Hypothalamus (tissue), 51 donors: Measurements from ENCODE around the gene JPH3.
A peak's percentile ranks its signal among the peaks of the same experiment; 100 is the strongest.
"Not testable (repeated sequence)": the region's sequence is repeated elsewhere in the genome, so short reads cannot be mapped to it uniquely, and the experiment has no call there.

Experiments
- DNase-seq, 51 donors: peaks; one replicate each; lab custom pipeline; 2025; lab: John Stamatoyannopoulos, UW

Gene JPH3

DNA sequence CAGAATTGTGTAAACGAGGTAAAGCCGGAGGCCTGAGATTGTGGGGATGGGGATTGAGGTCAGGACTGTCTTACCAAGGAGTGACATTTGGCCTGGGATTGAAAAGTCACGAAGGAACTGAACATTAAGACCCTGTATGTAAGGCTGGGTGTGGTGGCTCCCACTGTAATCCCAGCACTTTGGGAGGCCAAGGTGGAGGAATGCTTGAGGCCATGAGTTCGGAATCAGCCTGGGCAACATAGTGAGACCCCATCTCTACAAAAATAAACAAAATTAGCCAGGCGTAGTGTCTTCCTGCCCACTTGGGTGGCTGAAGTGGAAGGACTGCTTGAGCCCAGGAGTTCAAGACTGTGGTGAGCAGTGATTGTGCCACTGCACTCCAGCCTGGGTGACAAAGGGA is 75.5 kb downstream of the JPH3 start:
- DNase-seq: no peak

DNA sequence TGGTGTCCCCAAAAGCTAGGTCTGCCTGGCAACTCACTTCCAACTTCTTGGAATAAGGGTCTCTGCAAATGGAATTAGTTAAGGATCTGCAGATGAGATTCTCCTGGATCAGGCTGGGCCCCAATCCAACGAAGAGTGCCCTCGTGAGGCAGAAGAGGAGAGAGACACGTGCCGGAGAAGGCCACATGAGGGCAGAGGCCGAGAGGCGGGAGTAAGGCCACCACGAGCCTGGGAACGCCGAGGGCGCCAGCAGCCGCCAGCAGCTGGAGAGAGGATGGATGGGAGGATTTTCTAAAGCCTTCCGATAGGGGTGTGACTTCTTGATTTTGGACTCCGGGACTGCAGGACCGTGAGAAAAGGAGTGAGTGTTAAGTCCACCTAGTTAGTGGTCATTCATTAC is 76.3 kb downstream of the JPH3 start:
- DNase-seq: no peak

DNA sequence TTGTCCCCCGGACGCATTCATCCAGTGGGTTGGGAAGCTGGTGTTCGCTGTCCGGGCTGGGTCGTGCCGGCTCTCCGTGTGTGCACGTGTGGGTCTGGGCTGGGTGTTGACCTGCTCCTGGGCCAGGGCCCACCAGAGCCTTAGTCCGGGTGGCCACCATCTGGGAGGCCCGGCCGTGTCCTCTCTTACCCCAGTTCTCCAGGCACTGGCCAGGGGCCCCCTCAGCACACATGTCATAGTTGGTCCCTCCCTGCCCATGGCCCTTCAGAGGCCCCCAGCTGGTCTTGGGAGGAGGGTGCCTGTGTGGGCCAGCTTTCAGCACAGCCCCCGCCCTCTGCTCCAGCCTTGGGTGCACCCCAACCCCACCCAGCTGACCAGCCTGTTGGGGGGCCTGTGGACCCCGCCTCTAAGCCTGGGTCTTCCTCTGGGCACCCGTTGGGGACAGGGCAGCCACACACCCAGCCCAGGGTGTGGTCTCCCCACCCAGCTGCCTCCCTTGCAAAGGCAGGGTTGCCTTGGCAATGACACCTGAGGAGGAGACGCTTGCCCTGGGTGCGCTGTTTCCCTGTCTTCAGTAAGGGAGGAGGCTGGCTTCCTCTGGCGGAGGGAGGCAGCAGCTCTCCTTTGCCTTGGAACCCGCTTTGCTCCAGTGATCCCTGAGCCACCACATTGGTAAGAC is 77.4 kb downstream of the JPH3 start:
- DNase-seq: no peak

DNA sequence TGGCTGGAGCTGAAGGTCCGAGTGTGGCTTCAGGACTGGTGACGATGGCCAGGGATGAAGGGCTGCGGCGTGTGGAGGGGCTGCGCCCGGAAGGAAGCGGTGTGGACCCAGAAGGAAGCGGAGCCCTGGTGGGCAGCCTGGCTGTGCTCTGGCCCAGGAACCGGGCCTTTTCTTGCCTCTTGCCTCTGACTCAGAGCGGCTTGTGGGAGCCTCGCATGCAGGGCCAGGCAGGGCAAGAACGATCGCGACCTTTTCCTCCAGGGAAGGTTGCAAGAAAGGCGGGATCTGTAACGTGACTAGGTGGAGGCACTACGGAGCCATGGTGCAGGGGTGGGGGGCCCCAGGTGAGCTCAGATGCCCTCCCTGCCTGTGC is 78.0 kb downstream of the JPH3 start:
- no peak for DNase-seq

DNA sequence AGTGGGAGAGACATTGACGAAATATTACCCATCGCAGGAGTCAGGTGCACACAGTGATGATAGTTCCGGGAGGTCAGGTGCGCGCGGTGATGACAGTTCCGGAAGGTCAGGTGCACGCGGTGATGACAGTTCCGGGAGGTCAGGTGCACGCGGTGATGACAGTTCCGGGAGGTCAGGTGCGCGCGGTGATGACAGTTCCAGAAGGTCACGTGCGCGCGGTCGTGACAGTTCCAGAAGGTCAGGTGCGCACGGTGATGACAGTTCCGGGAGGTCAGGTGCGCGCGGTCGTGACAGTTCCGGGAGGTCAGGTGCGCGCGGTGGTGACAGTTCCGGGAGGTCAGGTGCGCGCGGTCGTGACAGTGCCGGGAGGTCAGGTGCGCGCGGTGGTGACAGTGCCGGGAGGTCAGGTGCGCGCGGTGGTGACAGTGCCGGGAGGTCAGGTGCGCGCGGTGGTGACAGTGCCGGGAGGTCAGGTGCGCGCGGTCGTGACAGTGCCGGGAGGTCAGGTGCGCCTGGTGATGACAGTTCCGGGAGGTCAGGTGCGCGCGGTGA is 78.8 kb downstream of the JPH3 start:
- DNase-seq: not testable (repeated sequence)

DNA sequence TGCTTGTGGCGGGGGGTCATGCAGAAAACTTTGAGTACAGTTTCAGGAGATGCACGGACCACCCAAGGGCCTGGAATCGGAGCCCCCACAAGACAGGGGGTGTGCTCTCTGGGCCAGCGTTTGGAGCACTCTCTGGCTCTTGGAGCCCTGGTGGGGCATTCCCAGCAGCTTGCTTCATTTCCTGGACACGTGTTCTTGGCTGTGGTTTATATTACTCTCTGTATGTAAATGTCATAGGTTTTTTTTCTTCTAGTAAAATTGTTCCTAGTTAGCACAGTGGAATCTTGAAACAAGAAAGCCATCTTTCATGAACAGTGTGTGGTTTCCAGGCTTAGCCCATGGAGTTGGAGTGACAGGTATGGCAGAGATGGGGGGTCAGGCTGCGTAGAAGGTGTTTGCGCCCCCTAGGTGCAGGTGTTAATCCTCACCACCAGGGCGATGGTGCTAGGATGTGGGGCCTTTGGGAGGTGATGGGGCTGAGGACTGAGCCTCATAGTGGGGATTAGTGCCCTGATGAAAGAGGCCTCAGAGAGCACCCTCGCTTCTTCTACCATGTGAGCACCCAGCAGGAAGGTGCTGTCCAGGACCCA is 79.8 kb downstream of the JPH3 start:
- no peak for DNase-seq

DNA sequence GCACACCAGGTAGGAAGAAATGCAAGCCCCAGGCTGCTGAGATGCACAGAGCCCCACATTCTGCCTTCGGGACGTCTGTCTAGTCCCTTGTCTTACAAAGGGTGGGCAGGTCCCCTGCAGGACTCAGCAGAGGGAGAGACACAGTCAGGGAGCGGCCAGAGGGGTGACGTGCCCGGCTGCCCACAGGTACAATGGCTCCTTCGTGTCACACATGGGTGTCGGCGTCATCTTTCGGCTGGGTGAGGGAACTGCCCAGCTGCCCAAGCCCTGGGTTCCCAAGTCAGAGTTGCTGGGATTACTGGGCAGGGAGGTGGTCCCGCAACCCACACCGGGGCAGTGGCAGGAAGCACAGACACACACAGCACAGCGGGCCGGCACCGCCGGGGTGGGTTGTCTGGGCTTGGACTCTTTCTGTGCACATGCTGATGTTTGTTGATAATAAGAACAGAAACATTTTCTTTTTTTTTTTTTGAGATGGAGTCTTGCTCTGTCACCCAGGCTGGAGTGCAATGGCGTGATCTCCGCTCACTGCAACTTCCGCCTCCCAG is 80.6 kb downstream of the JPH3 start:
- DNase-seq: no peak

DNA sequence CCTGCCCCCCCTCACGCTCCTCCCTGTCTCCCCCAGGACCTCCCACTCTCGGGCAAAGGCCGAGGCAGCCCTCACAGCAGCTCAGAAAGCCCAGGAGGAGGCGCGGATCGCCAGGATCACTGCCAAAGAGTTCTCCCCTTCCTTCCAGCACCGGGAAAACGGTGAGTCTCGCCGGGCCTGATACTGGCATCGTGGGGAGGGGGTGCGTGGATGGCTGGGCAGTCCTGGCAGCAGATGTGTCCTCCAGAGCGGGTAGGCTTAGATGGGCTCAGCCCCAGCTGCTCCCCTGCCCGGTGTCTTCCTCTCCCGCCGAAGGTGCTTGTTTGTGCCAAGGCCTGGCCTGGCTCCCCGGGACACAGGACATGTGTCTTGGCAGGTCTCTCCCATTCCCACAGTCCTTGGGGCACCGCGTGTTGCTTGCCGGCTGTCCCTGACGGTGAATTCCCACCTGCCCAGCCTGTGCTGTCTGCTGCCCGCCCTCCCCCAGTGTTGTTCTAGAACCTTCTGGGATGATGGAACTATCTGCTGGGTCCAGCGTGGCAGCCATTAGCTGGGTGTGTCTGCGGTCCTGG is 81.9 kb downstream of the JPH3 start:
- DNase-seq: peak in 12 of 51 donors; percentile 8 to 41 (median 24)

DNA sequence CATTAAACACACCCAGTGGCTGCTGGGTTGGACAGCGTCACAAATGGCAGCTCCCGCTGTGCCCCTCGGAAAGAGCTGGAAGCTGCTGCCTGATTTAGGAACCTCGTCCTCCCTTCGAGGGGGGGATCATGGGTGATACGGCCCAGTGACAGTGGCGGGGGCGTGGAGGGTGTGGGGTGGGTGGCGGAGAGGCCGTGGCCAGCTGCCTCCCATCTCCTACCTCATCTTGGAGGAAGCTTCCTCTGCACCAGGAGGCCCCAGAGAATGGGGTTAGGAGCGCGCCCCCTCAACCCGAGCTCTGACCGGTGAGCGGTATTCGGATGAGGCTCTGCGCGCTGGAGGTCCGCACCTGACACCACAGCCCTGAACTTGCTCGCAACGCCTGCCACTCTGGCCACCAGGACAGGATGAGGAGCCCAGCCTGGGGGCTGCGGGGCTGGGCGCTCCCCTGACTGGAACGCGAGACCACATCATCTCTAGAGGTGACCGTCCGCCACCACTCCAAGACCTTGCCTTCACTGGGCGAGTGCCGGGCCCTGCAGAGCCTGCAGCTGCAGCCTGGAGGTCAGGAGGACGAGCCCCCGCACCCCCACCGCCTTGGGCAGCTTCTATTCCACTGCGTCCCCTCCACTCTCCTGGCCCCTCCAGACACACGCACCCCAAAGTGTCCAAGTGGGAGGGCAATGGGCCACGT is 82.5 kb downstream of the JPH3 start:
- DNase-seq: no peak

DNA sequence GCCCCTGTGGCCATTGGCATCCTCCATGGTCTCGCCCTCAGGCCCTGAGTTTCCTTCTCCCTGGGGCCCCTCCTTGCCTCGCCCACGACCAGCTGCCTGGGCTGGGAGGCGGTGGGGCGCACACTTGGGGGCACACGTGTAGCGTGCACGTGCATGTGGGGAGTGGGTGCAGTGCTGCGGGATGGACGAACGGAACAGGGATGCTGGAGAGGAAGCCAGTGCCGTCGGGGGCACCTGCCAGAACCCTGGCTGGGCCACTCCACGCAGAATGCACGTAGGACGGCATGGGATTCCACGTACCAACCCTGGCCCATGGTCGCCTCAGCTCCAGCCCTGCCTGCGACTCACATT is 83.1 kb downstream of the JPH3 start:
- DNase-seq: no peak

DNA sequence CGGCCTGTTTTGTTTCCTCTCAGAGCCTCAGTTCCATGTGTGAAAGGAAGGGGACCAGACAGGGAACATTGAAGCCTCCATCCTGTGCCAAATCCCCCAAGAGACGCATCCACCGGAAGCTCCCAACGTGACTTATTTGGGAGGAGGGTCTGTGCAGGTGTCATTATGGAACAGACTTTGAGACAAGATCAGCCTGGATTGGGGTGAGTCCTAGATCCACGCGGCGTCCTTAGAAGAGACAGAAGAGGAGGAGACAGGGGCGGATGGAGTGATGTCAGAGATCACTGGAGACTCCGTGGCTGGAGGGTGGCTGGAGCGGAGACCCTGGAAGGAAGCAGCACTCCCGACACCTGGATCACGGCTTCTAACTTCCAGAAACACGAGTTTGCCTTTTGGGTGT is 83.5 kb downstream of the JPH3 start:
- no peak for DNase-seq

DNA sequence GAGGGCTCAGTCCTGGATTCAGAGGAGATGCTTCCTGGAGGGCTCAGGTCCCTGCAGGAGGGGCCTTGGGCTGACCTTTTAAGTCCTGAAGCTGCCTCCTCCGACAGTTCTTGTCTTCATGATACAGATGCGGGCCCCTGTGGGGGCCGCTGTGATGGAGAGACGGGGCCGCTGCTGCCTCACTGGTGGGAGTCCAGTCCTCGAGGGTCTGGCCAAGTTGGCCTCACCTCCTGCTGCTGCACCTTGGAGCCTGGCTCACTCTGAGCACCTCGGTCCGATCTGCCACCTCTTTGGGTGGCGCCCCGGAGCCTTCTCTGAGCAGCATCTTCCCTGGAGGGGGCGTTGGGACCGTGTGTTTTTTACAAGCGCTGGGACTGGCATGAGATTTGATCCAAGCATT is 84.4 kb downstream of the JPH3 start:
- DNase-seq: no peak

DNA sequence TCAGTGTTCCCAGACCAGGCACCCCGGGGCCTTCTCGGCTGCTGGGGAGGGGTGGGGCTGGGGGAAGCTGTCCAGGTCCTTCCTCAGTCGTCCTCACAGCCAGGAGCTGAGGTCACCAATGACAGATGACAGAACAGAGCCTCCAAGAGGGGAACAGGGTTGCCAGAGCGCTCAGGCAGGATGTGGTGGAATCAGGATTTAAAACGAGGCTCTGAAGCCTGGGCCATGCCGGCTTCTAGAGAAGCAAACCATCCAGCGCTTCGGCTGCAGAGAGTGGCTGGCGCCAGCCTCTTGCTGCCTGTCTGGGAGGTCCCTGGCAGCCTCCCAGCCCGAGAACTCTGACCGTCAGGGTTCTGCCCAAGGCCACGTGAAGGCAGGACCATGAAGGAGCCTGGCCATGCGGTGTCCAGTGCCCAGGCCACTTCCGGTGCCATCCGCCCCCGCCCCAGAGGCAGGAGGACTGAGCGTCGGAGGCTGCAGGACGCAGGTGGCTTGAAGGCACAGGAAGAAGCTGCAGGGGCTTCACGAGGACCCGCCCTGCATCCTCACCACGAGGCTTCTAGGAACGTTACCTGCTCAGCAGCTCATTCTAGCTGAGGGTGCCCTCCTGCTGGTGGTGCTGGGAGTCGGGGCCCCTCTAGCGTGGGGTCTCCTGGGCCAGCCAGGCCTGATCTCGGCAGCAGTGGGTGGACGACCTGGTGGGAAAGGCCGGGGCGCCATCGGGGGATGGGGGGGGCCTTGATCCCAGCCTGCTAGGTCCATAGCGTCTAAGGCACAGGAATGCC is 85.0 kb downstream of the JPH3 start:
- peak in 16 of 51 donors; percentile 11 to 55 (median 30) for DNase-seq

DNA sequence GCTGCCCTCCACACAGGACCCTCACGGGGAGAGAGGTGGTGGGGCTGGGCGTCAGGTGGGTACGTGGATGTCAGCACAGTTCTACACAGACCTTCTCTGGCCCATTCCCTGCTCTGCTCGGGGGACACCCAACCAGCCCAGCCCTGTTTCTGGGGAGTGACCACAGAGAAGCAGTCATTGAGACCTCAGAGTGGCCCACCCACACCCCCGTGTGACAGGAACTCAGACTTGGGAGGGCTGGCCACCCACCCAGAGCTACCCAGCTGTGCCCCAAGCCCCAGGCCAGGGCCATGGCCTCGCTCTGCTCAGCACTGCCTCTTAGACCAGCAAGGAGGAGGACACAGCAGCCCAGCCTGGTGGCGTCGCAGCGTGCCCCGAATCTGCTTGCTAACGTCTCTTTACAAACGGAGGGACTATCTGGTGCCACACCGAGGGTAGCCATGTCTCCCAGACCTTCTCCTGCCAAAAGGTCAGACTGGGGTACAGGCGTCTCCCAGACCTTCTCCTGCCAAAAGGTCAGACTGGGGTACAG is 85.8 kb downstream of the JPH3 start:
- no peak for DNase-seq

DNA sequence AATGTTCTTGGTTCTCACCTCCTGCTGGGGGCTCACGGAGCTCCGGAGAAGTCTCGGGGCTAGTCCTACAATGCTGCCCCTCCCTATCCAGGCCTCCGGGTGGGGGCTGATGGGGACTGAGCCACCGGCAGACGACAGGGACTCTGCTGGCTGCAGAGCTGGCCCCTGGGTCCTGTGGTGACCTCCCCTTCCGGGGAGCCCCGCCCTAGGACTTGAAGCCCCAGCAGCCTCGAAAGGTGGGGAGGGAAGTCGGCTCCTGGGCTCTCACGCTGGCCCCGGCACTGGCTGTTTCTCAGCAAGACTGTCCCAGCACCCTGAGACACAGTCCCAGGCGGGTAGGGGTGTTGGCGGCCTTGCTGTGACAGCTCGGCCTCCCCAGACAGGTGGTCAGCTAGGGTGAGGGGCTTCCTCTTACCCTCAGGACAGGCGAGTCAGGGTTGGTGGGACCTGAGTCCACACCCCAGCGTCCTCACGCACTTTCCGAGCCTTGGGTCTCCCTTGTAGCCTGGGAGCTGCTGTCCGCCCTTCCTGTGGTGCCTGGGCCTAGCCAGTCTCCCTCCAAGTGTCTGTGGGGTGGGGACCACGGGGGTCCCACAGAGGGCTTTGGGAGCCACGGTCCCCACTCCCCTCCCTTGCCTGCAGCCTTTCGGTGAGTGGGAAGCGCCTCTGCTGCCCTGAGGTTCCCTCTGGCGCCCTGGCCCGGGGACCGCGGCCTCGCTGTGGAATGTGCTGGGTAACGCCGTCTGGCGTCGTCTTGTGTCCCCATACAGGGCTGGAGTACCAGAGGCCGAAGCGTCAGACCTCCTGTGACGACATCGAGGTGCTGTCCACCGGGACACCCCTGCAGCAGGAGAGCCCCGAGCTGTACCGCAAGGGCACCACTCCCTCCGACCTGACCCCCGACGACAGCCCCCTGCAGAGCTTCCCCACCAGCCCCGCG is 86.8 kb downstream of the JPH3 start:
- no peak for DNase-seq

DNA sequence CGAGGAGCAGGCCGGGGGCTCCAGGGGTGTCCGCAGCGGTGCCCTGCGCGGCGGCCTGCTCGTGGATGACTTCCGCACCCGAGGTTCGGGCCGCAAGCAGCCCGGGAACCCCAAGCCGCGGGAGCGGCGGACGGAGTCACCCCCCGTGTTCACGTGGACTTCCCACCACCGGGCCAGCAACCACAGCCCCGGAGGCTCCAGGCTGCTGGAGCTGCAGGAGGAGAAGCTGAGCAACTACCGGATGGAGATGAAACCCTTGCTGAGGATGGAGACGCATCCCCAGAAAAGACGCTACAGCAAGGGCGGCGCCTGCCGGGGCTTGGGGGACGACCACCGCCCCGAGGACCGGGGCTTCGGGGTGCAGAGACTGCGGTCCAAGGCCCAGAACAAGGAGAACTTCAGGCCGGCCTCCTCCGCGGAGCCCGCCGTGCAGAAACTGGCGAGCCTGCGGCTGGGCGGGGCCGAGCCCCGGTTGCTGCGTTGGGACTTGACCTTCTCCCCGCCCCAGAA is 87.7 kb downstream of the JPH3 start:
- no peak for DNase-seq

DNA sequence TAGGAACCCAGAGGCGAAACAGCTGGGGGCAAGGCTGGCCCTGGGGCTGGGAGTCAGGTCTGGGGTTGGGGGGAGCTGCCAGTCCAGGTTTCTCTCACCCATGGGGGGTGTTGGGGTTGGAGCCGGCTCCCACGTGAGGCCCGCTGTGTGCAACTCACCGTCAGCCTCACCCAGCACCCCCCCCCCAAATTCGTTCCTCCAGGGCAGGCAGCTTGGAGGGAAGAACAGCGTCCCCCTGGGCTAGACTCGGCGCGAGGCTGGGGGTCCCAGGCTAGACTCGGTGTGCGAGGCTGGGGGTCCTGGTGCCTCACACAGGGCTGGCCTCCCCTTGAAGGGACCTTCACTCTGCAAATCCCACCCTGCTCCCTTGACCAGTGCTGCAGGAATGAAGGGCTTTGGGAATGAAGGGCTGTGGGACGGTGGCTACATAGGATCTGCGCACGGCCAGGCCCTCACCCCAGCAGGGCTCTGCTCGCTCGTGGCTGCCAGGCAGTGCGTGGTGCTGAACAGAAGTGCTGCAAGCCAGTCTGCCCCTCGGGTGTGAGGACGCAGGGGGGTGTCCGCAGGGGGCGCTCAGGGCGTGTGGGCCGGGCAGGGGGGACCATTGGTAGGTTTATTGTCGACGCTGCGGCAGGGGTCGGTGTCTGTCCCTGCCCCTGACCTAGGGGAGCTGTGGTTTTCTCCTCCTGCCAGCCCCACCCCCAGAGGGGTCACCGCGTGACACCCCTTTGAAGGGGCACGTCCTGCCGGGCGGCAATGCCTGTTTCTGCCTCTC is 88.8 kb downstream of the JPH3 start:
- no peak for DNase-seq

DNA sequence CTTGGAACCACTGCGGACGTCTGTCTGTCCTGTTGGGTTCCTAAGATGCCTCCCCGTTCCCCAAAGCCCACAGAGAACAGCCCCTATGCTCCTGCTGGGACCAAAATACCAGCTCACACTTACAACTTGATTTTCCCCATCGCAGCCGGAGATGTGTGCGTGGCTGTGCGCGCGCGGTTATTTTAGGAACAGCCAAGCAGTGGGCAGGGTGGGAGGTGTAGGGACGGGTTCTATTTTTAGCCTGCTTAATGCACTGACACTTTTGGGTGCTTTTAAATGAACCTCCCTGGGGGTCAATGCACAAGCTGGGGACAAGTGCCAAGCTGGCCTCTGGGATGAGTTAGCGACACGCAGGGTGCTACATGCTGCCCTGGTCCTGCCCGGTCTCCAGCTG is 89.4 kb downstream of the JPH3 start:
- DNase-seq: peak in 1 of 51 donors; percentile 28
